ENCODE data around the gene FTO.

Gene FTO

DNA sequence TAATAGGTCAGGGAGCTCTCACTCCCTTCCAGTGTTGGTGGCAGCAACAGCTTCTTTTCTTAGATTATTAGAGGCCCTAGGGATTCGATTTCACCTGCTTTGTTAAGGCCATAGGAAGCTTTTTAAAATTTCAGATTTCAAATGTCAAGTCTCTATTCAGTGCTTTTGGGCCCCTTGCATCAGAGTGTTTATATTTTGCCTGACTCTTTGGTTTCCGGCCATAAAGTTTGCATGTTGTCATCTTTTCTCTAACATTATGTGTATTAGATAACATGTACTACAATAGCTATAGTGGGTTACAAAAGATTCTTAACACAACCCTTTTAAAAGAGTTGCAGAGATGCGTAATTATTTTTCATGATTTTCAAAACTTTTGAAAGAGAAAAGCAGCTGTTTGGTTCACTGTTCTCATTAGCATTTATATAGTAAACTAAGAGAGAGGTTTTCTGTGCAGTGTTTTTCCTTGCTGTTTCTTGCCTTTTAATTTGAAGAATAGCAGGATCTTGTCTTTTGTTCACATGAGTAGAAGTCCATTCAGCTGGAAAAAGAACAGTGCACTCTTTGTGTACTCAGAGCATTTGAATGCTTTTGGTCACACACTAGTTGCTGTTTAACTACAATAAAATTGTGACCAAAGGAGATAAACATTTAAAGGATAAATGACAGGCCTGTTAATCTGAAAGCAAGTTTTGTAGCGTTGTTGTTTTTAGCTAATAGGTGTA, 52.5 kb downstream of the FTO start:
- DNase-seq: peak in 2 of 3 experiments; percentile 34 to 57

DNA sequence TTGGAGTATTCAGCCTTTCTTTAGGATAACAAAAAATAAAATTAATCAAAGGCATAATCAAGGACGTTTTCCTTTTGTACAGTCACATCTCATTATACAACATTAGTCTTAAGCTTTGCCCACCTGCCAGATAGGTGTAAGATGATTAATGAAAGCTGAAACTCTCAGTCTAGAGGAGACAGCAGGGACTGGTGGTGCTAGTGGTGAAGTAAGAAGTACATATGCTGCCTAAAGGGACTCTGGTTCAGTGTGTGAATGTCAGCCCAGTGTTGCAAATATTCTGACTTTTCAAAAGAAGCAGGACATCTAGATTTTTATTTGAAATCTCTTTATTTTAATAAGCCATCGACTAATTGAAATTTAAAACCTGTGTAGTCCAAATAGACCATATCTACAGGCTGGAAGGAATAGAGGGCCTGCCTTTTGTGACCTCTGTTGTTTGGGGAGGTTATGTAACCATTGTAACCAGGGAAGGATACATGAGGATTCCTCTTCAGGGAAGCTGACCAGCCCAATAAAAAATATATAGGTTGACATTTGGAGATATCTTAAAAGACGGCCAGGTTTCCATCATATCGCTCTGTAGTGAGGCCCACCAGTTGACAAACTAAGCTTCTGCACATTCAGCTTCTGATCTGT, 54.1 kb downstream of the FTO start:
- peak in 1 of 3 experiments; percentile 58 for DNase-seq

DNA sequence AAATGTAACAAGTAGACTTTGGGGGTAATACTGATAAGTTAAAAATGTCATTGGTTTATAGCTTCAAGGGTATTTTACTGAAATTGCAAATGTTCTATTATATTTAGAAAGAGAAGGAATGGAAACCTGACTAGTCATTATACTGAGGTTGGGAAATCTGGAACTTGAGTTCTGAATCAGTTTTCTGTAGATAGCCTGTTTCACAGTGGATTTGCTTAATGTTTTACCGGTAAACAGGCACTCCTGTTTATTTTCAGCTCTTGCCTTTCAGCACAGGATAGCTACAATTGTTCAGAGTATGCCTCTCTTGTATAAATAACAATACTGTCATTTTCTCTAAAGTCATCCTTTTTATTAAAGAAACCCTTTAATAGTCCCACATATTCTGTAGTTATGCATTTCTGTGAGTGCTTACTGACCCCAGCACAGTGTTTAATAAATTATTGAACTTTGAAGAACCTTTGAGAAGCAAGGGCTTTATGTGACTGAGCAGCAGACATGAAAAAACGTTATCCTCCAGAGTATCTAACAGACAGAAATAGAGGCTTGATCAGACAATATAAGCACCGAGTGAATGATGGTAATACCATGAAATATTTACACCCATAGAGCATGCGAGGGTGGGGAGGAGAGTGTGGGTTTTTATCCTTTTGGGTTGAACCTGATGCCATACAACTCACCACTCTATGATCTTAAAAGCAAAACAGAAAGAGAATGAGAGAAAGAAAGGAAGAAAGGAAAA, 58.2 kb downstream of the FTO start:
- no peak for DNase-seq

DNA sequence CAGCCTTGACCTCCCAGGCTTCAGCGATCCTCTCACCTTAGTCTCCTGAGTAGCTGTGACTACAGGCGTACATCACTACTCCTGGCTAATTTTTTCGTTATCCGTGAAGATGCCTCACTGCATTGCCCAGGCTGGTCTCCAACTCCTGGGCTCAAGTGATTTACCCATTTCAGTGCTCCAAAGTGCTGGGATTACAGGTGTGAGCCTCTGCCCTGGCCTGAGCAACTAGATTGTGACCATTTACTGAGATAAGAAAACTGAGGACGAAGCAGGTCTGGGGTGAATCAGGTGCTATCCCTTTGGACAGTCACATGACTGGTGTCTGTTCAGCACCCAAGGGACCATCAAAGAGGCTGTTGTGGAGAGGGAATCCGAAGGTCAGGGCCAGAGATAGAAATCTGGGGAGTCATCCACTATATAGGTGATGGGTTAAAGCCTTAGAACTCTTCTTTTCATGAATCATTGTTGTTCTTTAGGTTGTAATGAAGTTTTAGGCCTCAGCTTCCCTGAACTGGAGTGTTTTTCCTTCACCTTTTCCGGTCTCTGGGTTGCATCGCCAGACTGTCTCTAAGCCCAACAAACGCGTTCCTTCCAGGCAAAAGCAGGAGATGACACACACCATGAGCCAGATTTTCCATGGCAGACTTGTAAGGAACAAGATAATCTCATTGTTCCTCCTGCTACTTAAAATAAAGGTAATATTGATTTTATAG, 62.5 kb downstream of the FTO start:
- DNase-seq: no peak

DNA sequence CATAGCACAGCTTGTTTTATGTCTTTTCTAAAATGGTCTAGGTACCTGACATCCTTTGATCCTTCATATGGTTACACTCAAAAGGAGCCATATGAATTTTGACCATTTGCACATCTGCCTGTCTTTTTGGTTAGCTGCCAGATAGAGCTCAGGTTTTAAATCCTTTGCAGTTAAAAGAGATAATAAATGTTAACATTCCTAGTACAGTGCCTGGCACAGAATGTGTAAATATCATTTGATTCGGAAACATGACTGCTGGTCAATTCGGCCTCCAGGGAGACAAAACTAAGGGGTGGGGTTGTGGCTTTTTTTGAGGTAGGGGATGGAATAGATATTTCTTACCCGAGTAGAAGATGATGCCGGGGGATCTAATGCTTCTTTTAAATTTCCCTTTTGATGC, 64.2 kb downstream of the FTO start:
- DNase-seq: no peak

DNA sequence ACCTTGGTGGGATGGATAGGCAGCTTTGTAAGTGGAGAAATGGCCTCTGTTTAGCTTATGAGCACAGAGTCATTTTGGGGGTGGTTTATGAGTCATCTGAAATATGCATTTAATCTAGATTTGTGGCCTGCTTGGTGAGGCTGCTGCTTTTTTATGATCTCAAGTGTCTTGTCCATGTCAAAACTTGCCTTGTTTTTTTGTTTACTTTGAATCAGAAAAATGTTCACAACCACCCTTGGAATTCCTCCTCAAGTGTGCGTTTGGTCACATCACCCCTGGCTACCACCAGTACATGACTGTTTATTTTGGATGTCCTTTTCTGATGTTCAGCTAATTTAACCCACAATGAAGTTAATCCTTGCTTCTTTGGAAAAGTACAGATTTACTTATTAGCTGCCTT, 64.6 kb downstream of the FTO start:
- no peak for DNase-seq

DNA sequence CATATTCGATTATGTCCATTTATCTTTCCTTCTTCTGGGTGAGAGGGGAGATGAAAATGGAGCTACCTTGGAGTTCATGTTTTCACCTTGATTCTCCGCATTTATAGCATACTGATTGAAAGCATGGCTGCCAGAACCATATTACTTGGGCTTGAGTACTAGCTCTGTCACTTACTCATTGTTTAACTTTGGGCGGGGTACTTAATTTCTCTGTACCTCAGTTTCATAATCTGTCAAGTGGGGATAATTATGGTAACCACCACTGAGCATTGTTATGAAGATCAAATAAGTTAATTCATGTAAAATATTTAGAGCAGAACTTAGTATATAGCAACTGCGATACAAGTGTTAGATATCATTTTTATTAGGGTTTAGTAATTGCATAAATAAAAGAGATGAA, 65.2 kb downstream of the FTO start:
- DNase-seq: peak in 1 of 3 experiments; percentile 8

DNA sequence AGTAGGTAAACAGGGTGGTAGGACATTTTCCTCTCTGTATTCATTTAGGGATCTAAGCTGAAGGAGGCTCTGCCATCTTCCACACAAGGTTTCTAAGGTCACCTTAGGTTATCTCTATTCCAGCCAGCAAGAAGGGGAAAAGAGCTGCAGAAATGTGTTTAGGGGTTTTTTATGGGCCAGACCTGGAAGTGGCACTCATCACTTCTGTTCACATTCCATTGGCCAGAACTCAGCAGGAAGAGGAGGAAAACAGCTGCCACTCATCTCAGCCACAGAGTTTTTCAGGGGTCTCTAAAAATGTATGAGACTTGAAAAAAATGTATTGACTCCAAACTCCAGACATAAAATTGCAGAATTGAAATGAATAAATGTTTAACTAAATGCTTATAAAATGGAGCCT, 65.8 kb downstream of the FTO start:
- no peak for DNase-seq

DNA sequence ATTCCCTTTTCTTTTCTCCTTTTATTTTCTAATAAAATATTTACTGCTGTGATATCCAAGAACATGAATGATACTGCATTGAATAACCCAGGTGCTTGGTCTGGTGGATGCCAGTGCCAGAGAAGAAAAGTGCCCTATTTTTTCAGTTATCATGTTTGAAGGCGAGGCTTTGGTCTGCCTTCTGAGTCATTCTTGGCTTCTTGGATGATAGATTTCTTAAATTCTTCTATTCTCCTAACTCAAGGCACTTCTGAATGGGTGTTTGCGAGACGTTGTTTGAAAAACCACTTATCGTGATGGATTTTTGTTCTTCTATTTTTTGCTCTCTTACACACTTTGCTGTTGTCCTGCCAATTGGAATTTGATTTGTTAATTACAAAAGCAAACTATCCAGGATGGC, 66.7 kb downstream of the FTO start:
- DNase-seq: no peak

DNA sequence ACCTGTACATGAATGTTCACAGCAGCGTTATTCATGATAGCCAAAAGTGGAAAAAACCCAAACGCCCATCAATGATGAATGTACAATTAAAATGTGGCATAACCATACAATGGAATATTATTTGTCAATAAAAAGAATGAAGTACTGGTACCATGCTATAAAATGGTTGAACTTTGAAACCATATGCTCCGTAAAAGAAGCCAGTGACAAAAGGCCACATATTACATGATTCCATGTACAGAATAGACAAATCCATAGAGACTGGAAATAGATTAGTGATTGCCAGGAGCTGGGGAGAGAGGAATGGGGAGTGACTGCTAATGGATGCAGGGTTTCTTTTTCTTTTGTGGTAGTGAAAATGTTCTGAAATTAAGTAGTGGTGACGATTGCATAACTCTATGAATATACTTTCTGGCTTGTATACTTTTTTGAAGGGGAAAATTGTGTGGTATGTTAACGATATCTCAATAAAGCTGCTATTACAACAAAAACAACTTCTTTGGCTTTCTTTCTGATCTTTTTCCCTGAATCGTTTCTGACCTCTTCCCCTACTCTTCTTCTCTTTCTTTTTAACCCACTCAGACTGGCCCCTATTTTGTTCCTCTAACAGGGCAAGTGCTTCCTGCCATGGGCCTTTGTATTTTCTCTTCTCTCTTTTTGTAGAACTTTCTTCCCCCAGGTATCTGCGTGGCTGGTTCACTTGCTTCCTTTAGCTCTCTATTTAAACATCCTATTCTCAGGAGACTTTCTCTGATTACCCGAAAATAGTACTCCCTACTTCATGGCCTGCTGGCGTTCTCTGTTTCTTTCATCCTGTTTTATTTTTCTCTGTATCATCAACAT, 67.9 kb downstream of the FTO start:
- DNase-seq: no peak

DNA sequence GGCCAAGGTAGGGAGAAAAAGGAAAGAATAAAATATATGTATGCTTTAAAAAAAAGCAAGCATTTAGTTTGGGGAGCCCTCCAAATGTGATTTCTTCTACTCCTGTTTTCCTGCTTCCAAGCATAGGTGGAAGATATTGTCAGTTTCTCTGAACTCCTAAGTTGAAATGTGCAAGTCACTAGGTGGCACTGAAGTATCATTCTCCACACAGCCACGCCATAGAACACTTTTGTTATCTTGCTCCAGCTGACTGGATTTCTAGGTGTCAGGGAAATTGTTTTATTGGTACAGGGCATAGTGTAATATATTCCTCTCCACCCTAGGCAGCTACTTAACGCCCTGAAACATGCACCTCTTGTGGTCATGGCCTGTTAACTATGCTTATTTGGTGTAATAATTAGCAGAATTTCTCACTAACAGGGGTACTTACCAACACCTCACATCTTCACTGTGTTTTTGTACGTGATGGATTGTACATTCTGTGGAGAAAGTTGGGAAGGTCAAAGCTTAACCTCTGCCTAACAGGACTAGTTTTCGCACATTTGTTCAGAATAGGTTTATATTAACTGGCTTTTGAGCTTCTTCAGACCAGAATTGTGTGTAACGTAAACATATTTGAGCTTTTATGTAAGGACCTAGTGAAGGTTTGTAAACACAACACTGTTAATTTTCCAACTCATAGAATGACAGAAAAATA, 69.3 kb downstream of the FTO start:
- peak; percentile 49 to 89 (median 55) for DNase-seq

DNA sequence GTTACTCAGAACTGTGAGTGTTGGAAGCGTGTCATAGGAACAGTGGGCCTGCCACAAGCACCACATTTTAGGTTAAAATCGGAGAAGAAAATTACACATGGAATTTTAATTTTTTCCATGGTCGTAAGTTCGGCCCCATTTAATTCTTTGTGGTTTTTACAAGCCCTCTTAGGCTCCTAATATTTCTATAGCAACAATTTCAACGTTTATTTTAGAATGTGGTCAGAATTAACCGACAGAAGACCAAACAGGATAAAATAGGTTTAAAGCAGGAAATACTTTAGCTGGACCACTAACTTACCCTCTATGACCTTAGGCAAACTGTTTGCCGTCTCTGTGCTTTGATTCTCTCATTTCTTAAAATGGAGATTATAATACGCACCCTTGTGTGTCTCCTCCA, 69.9 kb downstream of the FTO start:
- DNase-seq: no peak

DNA sequence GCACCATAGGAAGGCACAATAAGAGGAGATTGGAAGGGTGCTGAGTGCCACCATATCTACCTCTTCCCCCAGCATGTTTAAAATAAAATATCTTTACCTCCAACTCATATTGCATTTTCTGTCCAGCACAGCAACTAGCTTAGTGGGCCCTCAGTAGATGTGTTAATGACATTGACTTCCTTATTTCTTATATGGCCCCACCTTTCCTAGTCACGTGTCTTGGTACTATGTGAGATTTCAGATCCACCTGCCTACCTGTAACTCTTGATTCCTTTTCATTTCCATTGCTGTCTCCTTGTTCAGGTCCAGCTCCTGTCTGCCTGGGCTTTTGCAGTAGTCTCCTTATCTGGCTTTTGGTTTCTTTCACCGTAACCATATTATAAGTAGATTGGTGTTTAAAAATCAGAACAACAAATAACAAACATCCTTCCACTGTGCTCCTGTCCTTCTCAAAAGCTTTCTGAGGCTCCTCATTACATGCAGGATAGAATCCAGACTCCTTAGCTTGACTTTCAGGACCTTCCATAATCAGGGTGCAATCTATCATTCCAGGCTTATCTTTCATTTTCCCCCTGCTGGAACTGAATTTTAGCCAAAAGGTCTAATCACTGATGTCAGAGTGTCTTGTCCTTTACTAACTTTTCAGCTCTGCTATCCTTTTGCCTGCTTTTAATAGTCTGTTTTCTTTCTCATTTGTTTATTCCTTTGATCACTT, 71.3 kb downstream of the FTO start:
- no peak for DNase-seq

DNA sequence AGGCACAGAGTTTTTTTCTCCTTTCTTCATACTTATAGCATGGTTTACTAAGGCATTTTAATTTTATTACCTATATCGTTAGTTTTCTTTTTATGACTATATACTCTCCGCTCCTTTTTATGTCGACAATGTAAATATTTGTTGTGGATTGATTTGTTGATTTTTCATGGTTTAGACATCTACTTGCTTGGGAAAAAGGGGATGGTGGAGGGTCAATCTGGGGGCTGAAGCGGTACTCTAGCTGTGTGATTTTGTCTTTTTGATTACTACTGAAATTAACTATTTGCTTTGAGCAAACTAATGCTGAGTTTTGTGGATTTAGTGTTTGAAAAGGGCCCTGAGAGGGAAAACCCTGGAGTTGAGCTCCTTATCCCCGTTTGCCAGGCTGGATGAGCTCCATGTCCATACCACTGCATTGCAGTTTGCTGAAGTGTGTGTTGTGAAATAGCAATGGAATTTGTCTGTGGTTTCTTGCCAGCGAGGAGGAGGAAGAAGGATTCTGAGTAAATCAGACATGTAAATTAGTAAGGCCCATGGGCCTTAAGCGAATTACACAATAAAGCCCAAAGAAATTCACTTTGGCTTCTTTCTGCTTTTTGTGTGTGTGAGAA, 72.0 kb downstream of the FTO start:
- DNase-seq: peak in 1 of 3 experiments; percentile 14

DNA sequence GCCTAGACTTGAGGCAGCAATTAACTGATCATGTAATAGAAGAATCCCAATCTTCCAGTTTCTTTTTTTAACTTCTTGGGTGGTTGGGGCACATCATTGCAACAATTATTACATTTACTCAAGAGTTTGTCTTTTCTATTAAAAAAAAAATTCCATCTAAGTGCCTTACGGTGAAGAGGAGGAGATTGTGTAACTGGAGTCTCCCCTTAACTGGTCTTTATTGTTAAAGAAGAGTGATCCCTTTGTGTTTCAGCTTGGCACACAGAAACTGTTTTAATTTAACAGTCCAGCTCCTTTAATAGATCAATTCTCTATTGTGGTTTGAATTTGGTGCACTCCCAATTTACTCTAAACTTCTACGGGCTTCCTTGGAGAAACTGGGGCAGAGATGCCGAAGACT, 75.2 kb downstream of the FTO start:
- no peak for DNase-seq

DNA sequence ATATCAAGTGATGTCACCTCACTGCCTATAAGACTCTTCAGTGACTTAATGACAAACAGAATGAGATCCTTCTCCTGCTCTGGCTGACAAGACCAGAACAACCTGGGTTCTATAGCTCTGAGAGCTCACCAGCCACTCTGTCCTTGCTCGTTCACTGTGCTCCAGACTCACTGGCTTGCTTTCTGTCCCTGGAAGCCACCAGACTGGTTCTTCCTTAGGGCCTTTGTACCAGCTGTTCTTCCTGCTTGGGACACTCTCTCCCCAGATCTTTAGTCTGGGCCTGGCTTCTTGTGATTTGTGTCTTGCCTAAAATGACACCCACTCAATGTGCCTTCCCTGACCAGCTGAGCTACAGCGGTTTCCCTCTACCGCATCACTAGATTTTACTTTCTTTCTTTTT, 76.1 kb downstream of the FTO start:
- no peak for DNase-seq

DNA sequence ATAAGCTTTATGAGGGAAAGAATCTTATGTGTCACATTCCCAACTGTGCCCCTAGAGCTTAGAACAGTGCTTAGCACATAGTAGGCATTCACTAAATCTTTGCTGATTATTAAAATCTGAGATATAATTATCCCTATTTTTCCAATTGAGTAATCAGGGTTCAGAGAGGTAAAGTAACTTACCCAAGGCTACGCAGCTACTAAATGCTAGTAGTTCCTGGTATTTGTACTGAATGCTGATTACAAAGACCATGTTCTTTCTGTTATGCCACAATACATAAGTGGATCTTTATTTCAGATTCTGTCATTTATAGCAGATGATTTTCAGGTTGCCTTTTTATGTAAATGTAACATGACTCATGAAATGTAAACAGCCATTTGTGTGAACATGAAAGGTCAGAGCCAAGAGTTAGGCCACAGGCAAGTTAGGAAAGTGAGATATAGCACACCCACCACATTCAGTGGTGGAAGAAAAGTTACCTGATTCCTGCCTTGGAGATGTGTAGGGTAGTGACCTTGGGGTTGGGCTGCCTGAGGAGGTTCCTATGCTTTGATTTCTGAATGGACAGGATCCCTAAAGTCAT, 77.2 kb downstream of the FTO start:
- DNase-seq: no peak

DNA sequence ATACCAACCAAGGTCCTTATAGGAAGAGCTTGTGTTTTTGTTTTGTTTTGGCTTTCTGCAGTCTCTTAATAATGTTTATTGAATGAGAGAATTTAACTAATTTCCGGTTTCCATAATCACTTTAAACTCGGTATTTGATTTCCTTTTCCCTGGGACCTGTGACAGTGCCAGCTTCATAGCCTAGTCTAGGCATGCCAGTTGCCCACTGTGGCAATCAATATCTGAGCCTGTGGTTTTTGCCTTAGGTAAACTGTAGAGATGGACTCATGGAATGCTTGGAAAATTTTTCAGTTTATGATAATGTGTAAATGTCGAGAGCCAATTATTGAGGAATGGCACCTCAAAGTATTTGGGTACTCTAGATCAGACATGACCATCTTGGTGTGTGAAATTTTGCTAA, 78.2 kb downstream of the FTO start:
- no peak for DNase-seq

DNA sequence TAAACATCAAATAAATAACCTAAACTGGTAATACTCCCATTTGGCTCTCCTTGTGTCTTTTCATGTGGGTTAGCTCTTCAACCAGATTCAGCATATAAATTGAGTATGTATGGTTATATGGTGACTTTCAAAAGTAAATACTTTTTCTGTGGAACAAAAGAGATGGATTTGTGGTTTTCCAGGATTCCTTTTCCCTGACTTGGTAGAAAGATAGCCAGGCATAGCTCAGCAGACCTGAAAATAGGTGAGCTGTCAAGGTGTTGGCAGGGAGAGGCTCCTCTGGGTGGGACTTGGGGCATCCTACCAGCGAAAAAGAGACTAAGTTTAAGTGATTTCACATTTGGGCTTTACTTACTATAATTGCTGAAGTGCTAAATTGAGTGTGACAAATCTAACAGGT, 80.3 kb downstream of the FTO start:
- DNase-seq: peak in 1 of 3 experiments; percentile 4

DNA sequence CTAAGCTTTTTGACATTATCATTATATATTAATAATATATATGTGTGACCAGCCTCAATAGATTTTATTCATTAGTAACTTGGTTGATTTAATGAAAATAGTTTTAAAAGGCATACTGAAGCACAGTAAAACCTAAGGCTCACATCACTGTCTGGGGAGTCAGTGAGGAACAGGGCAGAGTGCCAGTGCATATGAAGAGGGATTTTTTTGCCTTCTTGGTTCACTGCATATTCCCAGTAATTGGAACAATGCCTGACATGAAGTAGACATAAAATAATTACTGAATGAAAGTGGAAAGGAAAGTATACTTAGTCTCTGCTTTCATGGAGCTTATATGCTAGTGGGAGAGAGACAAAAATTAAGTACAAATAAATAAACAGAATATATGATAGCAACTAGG, 81.1 kb downstream of the FTO start:
- no peak for DNase-seq
